Cerebellar nuclear complex (tissue), 1 donor: ENCODE data around the gene GRB10.

Experiments
- DNase-seq, 2 experiments: peaks; one replicate each; lab custom pipeline; 2025; lab: John Stamatoyannopoulos, UW

Gene GRB10

GRCh38 chr7:50782375-50783208 lies at the start of gene GRB10:
GRB10 (minus strand) TSS chr7:50782896; CDS start chr7:50732322, 50,574 bp downstream.
- DNase-seq = peak; percentile 42 to 54

GRCh38 chr7:50828801-50829200 lies 46.1 kb upstream of the GRB10 start:
- no peak for DNase-seq

GRCh38 chr7:50828116-50828515 lies 45.4 kb upstream of the GRB10 start:
- no peak for DNase-seq

GRCh38 chr7:50827281-50827680 lies 44.6 kb upstream of the GRB10 start:
- DNase-seq = no peak

- DNase-seq = no peak
Measured at GRCh38 chr7:50826371-50827172, 43.9 kb upstream of the GRB10 start.

- no peak for DNase-seq
Measured at GRCh38 chr7:50825465-50825864, 42.8 kb upstream of the GRB10 start.

GRCh38 chr7:50824882-50825281 lies 42.2 kb upstream of the GRB10 start:
- DNase-seq = no peak

GRCh38 chr7:50822706-50823105 lies 40.0 kb upstream of the GRB10 start:
- no peak for DNase-seq

GRCh38 chr7:50822110-50822509 lies 39.4 kb upstream of the GRB10 start:
- no peak for DNase-seq

GRCh38 chr7:50821457-50822008 lies 38.8 kb upstream of the GRB10 start:
- no peak for DNase-seq

- no peak for DNase-seq
Measured at GRCh38 chr7:50818324-50818723, 35.6 kb upstream of the GRB10 start.

- no peak for DNase-seq
Measured at GRCh38 chr7:50817561-50817960, 34.9 kb upstream of the GRB10 start.

- no peak for DNase-seq
Measured at GRCh38 chr7:50815138-50815537, 32.4 kb upstream of the GRB10 start.

GRCh38 chr7:50814166-50814565 lies 31.5 kb upstream of the GRB10 start:
- DNase-seq = no peak

- DNase-seq = no peak
Measured at GRCh38 chr7:50812841-50813475, 30.3 kb upstream of the GRB10 start.

- DNase-seq = no peak
Measured at GRCh38 chr7:50812094-50812493, 29.4 kb upstream of the GRB10 start.

- DNase-seq = no peak
Measured at GRCh38 chr7:50808282-50808888, 25.7 kb upstream of the GRB10 start.

GRCh38 chr7:50807026-50807730 lies 24.5 kb upstream of the GRB10 start:
- DNase-seq = no peak

GRCh38 chr7:50806143-50806542 lies 23.4 kb upstream of the GRB10 start:
- DNase-seq = no peak

- no peak for DNase-seq
Measured at GRCh38 chr7:50805447-50806125, 22.9 kb upstream of the GRB10 start.
